Endothelial cell of umbilical vein (primary cell): ENCODE results near the gene MBD3. TPM values are rescaled to one million over a fixed set of nuclear protein-coding genes. Genes with fewer than 3 reads are reported as not detected.

Experiments
- BruUV-seq: library from RNA; stranded (reverse); fragments of 400-500 nt; replicated peaks from 2 replicates; lab custom pipeline; 2021; lab: Mats Ljungman, UMichigan
- CTCF ChIA-PET: fragments of 300-600, 350-600 bp; sonication (Branson Sonifier 250); formaldehyde crosslinking; loops from one replicate; lab custom pipeline; 2021; ENCODE audit warnings: antibody characterized with exemption, inconsistent platforms; lab: Charles Lee
- POLR2A ChIA-PET: fragments of 300-600, 350-600 bp; sonication (Branson Sonifier 250); formaldehyde crosslinking; loops from one replicate; lab custom pipeline; 2021; ENCODE audit warnings: antibody characterized with exemption, inconsistent platforms; lab: Charles Lee
- DNase-seq: peaks from one replicate; pipeline ENCODE4 v3.0.0-alpha.2; 2011; ENCODE audit warnings: low read depth, low spot score
- FAIRE-seq: peaks from 2 replicates; lab custom pipeline; 2011; peaks lifted over from hg19 to GRCh38; lab: Jason Lieb, UNC
- H2AFZ ChIP-seq: 2 replicates; pipeline ENCODE4 v1.6.0; 2012; ENCODE audit warnings: low read depth, low read length, control low read depth, inconsistent platforms
- H3K27ac ChIP-seq: 2 replicates; pipeline ENCODE4 v1.5.1; 2011; ENCODE audit warnings: low read depth, mild to moderate bottlenecking, control low read depth, low read length, moderate library complexity; ENCODE audit not compliant: insufficient read depth
- H3K27me3 ChIP-seq, 2 experiments: 2 replicates each; pipeline versions ENCODE4 v1.6.0 to v1.6.1; 2011; ENCODE audit warnings: low read length in 2 of 2, mixed read lengths in 1 of 2; ENCODE audit not compliant: control insufficient read depth in 2 of 2, insufficient read depth in 2 of 2
- H3K36me3 ChIP-seq, 2 experiments: 2 replicates in 1 of 2; 3 replicates in 1 of 2; pipeline ENCODE4 v1.5.1; 2011; ENCODE audit warnings: low read length in 2 of 2, mild to moderate bottlenecking in 1 of 2, moderate library complexity in 1 of 2; ENCODE audit not compliant: control insufficient read depth in 2 of 2, insufficient read depth in 2 of 2; ENCODE audit errors: extremely low read depth in 1 of 2
- H3K4me1 ChIP-seq: 3 replicates; pipeline ENCODE4 v1.5.1; 2011; ENCODE audit warnings: mild to moderate bottlenecking, low read length; ENCODE audit not compliant: control insufficient read depth, insufficient read depth; ENCODE audit errors: extremely low read depth
- H3K4me2 ChIP-seq: 2 replicates; pipeline ENCODE4 v1.6.1; 2011; ENCODE audit warnings: low read length, control low read depth, mixed read lengths; ENCODE audit not compliant: insufficient read depth
- H3K4me3 ChIP-seq, 3 experiments: fragments of 200-600 bp in 1 of 3; sonication (generic), shearing (Covaris generic) in 1 of 3; replicated peaks in 1 of 3; 2 replicates each; pipeline ENCODE4 v1.5.1; 2011 to 2016; ENCODE audit warnings: control low read depth in 3 of 3, low read length in 3 of 3, mild to moderate bottlenecking in 2 of 3, inconsistent platforms in 1 of 3, low read depth in 1 of 3, moderate library complexity in 1 of 3; ENCODE audit not compliant: insufficient read depth in 1 of 3
- H3K79me2 ChIP-seq: 2 replicates; pipeline ENCODE4 v1.6.0; 2012; ENCODE audit warnings: low read length, inconsistent platforms; ENCODE audit not compliant: control insufficient read depth, insufficient read depth
- H3K9ac ChIP-seq: replicated peaks from 2 replicates; pipeline ENCODE3; 2011; ENCODE audit warnings: low read length, control low read depth; ENCODE audit not compliant: insufficient read depth; ENCODE audit errors: extremely low read depth
- H3K9me1 ChIP-seq: replicated peaks from 3 replicates; pipeline ENCODE4 v1.6.0; 2011; ENCODE audit warnings: mild to moderate bottlenecking, low read length; ENCODE audit not compliant: control insufficient read depth, insufficient read depth; ENCODE audit errors: extremely low read depth
- H3K9me3 ChIP-seq: replicated peaks from 2 replicates; pipeline ENCODE4 v1.5.1; 2012; ENCODE audit warnings: low read length, inconsistent platforms; ENCODE audit not compliant: control insufficient read depth, insufficient read depth
- H4K20me1 ChIP-seq: replicated peaks from 2 replicates; pipeline ENCODE3; 2011; ENCODE audit warnings: mild to moderate bottlenecking, low read length; ENCODE audit not compliant: control insufficient read depth, insufficient read depth; ENCODE audit errors: extremely low read depth
- EZH2 ChIP-seq: IDR thresholded peaks from 2 replicates; pipeline ENCODE4 v1.6.1; 2012; ENCODE audit warnings: borderline replicate concordance, low read depth, mild to moderate bottlenecking, moderate library complexity, low read length, inconsistent platforms; ENCODE audit not compliant: severe bottlenecking
- FOS ChIP-seq: IDR thresholded peaks from 2 replicates; pipeline ENCODE4 v1.6.1; 2011; ENCODE audit warnings: mild to moderate bottlenecking, low read length, moderate library complexity, borderline replicate concordance; ENCODE audit not compliant: insufficient read depth
- GATA2 ChIP-seq: IDR thresholded peaks from 2 replicates; pipeline ENCODE4 v1.7.0; 2011; ENCODE audit warnings: low read depth, mild to moderate bottlenecking, moderate library complexity, mixed read lengths, low read length; ENCODE audit not compliant: insufficient read length, insufficient read depth
- JUN ChIP-seq: IDR thresholded peaks from 2 replicates; pipeline ENCODE4 v1.6.1; 2011; ENCODE audit warnings: borderline replicate concordance, low read depth; ENCODE audit not compliant: insufficient read length, insufficient read depth
- MYC ChIP-seq: IDR thresholded peaks from one replicate; pipeline ENCODE4 v1.6.1; 2011; ENCODE audit warnings: mild to moderate bottlenecking, low read depth, low read length
- POLR2A ChIP-seq: IDR thresholded peaks from 2 replicates; pipeline ENCODE4 v1.6.1; 2012; ENCODE audit warnings: low read depth, mild to moderate bottlenecking, control low read depth, low read length
- POLR2AphosphoS5 ChIP-seq: IDR thresholded peaks from 2 replicates; pipeline ENCODE4 v1.6.1; 2012; ENCODE audit warnings: low read depth, mild to moderate bottlenecking, control low read depth, low read length, moderate library complexity; ENCODE audit not compliant: insufficient read depth
- dilution Hi-C: fragments of 300-500 bp; cut with MboI; formaldehyde crosslinking; loops from one replicate; pipeline ENCODE4 v1.15.0; 2019; ENCODE audit warnings: low sequenced_read_pairs; ENCODE audit not compliant: extremely low pct_ligation_motif_present
- intact Hi-C: fragments of 100-400 bp; cut with micrococcal nuclease; formaldehyde crosslinking; loops from one replicate; pipeline ENCODE4 v1.10.0; 2022
- polyA plus RNA-seq, 4 experiments: library from polyadenylated mRNA; depleted of rRNA in 3 of 4; stranded (reverse) in 3 of 4; unstranded in 1 of 4; fragments of >200 nt; gene quantifications; 2 replicates each; pipeline versions ENCODE4 v1.2.1 to v1.2.3, GENCODE V29; 2011 to 2012; ENCODE audit warnings: missing spikeins in 1 of 4
- total RNA-seq: library from RNA; stranded (reverse); gene quantifications from 2 replicates; pipeline ENCODE4 v1.2.3, GENCODE V29; 2021
- TF ChIP-seq, protein P1 (sequence below): IDR thresholded peaks from 2 replicates; pipeline ENCODE4 v1.6.1; 2011; ENCODE audit not compliant: insufficient read depth, insufficient read length
- TF ChIP-seq, protein P2 (sequence below), 2 donors: IDR thresholded peaks; 1 replicate in 1 of 2; 2 replicates in 1 of 2; pipeline ENCODE4 v1.5.1; 2011; ENCODE audit warnings: low read length in 2 of 2, mild to moderate bottlenecking in 2 of 2, moderate library complexity in 2 of 2, control low read depth in 1 of 2, inconsistent platforms in 1 of 2, low read depth in 1 of 2; ENCODE audit not compliant: insufficient read depth in 1 of 2; ENCODE audit errors: extremely low read depth in 1 of 2

Gene MBD3
- total and polyA plus RNA-seq, 2 donors (not counting 3 experiments of a cell fraction or from before 2014, with no cell fraction given) = 96.8 to 120 TPM

DNA sequence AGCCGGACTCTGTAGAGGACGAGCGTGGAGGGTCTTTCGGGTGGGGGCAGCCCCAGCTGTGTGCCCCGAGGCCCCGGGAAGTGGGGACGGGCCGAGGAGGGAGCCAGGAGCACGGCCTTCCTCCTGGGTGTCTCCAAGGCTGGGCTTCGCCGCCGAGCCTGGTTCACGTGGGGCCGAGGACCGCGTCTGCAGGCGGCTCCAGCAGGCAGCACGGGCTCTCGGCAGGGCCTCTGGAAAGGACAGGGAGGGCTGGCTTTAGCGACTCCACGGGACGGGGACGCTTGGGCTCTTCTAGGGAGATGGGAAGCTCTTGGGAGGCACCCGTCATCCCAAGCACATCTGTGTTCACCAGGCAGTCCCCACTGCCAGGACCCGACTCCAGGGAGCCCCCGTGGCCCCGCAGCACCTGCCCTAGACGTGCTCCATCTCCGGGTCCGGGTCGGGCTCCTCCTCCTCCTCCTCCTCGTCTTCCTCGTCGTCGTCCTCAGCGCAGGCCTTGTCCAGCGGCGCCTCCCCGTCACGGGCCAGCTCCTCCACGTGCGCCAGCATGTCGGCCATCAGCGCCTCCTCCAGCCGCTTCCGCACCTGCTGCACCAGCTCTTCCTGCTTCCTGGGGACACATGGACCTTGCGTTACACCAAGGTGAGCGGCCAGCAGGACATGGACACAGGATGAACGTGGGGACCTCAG is 14.6 kb downstream of the MBD3 start:
- H3K4me2 ChIP-seq = no peak overlapping the region
- no peaks in the 10 kb centered on the region for H3K79me2 ChIP-seq
- H3K27me3 ChIP-seq = no peaks in the 10 kb centered on the region
- H2AFZ ChIP-seq = no peak overlapping the region
- no peak overlapping the region for H3K9ac ChIP-seq
- ChIA-PET POLR2A (interaction anchor here (0.8 kb wide), 1 partner anchor 13 kb away, joined by 3 read pairs; no protein-coding TSS in a partner anchor), CTCF (interaction anchor here (1.1 kb wide), 1 partner anchor 13 kb away, joined by 4 read pairs; no protein-coding TSS in a partner anchor)
- no TSS peak for BruUV-seq
- DNase-seq (no peak), FAIRE-seq (no peak)
- no peaks in the 10 kb centered on the region for H3K9me1 ChIP-seq
- intact Hi-C loops = no loop called here
- H3K27ac ChIP-seq = no peak overlapping the region
- H3K4me1 ChIP-seq = no peaks in the 10 kb centered on the region
- H3K36me3 ChIP-seq = peaks cover 12 to 43% of the 10 kb centered on the region in 2 experiments
- dilution Hi-C loops = no loop called here
- H3K4me3 ChIP-seq = no peak overlapping the region
- TF ChIP-seq, protein P1, sequence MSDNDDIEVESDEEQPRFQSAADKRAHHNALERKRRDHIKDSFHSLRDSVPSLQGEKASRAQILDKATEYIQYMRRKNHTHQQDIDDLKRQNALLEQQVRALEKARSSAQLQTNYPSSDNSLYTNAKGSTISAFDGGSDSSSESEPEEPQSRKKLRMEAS = no peak
- TF ChIP-seq, protein P2, sequence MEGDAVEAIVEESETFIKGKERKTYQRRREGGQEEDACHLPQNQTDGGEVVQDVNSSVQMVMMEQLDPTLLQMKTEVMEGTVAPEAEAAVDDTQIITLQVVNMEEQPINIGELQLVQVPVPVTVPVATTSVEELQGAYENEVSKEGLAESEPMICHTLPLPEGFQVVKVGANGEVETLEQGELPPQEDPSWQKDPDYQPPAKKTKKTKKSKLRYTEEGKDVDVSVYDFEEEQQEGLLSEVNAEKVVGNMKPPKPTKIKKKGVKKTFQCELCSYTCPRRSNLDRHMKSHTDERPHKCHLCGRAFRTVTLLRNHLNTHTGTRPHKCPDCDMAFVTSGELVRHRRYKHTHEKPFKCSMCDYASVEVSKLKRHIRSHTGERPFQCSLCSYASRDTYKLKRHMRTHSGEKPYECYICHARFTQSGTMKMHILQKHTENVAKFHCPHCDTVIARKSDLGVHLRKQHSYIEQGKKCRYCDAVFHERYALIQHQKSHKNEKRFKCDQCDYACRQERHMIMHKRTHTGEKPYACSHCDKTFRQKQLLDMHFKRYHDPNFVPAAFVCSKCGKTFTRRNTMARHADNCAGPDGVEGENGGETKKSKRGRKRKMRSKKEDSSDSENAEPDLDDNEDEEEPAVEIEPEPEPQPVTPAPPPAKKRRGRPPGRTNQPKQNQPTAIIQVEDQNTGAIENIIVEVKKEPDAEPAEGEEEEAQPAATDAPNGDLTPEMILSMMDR (IDR thresholded peaks at IDR 0.05; ENCODE audit: extremely low read depth in 1 of 2, insufficient read depth in 1 of 2, low read depth in 1 of 2, low read length in 2 of 2) = no peak
- TF ChIP-seq FOS (no peak), POLR2A (no peak), GATA2 (no peak), JUN (no peak), EZH2 (no peak), MYC (no peak), POLR2AphosphoS5 (no peak)
- H3K9me3 ChIP-seq = no peaks in the 10 kb centered on the region
- H4K20me1 ChIP-seq = no peaks in the 10 kb centered on the region
